ENCODE results near the gene PRKAG2. TPM values are rescaled to one million over a fixed set of nuclear protein-coding genes. Genes with fewer than 3 reads are reported as not detected.

Gene PRKAG2
- total and polyA plus RNA-seq, 2 experiments from 2014 or later: 9.1 to 14.9 TPM

DNA sequence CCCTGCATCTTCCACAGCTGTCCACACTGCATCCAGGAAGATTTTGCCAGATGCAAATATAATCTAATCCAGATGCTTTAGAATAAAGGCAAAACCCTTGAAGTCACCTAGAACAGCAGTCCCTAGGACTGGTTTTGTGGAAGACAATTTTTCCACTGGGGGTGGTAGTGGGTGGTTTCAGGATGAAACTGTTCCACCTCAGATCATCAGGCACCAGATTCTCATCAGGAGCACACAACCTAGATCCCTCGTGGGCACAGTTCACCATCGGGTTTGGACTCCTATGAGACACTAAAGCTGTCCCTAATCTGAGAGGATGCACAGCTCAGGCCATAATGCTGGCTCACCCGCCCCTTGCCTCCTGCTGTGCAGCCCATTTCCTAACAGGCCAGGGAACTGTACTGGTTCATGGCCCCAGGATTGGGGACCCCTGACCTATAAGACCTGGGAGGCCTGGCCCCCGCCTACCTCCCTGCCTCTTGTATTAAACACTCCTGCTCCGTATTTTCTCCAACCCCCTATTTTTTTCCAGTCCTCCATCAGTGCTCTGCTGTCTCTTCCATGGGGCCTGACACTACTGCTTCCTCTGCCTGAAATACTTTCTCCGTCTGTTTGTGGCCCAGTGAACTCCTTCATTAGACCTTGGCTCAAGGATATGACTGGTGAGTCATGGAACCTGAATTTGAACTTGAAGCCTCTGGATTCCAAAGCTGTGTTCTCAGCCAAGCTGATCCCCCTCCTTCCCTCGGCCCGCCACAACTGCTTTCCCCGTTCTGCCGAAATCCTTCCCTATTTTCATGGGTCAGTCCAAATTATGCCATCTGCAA, 277.3 kb downstream of the PRKAG2 start:
- no peaks in the 10 kb centered on the region for H3F3A ChIP-seq (replicated peaks; ENCODE audit: low read depth)
- no peak overlapping the region for H2AFZ ChIP-seq
- no peaks in the 10 kb centered on the region for H3K9me2 ChIP-seq (ENCODE audit: insufficient read depth)
- H3K36me3 Mint-ChIP-seq (ENCODE audit: low read depth): peaks cover 3% of the 10 kb centered on the region; the same call in 1 of the 3 replicates
- no peak overlapping the region for H3K4me3 Mint-ChIP-seq
- H3K4me1 ChIP-seq (ENCODE audit: insufficient read depth): no peaks in the 10 kb centered on the region
- DNase-seq (ENCODE audit: low spot score) (no peak), ATAC-seq (no peak; the same call in 2 of the 3 replicates)
- 0 out of 2 replicates have a peak, but pooled peaks cover 8% of the 10 kb centered on the region for H3K79me2 ChIP-seq (replicated peaks; ENCODE audit: insufficient read depth)
- no peaks in the 10 kb centered on the region for H3K9me3 Mint-ChIP-seq
- H3K27ac Mint-ChIP-seq: no peak overlapping the region
- H3K27me3 ChIP-seq (ENCODE audit: insufficient read depth): no peaks in the 10 kb centered on the region
- H3K27me3 Mint-ChIP-seq (ENCODE audit: insufficient read depth, low read depth, poor library complexity): peaks cover 3% of the 10 kb centered on the region
- H4K20me1 ChIP-seq (replicated peaks; ENCODE audit: insufficient read depth): 0 out of 2 replicates have a peak, but pooled peaks cover 5% of the 10 kb centered on the region
- peaks cover 4% of the 10 kb centered on the region for H3K4me1 Mint-ChIP-seq
- H3K4me3 ChIP-seq: no peak overlapping the region
- H3K4me2 ChIP-seq: no peak overlapping the region
- H3K36me3 ChIP-seq (ENCODE audit: insufficient read depth): no peaks in the 10 kb centered on the region
- no peak overlapping the region for H3K27ac ChIP-seq (ENCODE audit: low read depth)
- TF ChIP-seq, protein P1, sequence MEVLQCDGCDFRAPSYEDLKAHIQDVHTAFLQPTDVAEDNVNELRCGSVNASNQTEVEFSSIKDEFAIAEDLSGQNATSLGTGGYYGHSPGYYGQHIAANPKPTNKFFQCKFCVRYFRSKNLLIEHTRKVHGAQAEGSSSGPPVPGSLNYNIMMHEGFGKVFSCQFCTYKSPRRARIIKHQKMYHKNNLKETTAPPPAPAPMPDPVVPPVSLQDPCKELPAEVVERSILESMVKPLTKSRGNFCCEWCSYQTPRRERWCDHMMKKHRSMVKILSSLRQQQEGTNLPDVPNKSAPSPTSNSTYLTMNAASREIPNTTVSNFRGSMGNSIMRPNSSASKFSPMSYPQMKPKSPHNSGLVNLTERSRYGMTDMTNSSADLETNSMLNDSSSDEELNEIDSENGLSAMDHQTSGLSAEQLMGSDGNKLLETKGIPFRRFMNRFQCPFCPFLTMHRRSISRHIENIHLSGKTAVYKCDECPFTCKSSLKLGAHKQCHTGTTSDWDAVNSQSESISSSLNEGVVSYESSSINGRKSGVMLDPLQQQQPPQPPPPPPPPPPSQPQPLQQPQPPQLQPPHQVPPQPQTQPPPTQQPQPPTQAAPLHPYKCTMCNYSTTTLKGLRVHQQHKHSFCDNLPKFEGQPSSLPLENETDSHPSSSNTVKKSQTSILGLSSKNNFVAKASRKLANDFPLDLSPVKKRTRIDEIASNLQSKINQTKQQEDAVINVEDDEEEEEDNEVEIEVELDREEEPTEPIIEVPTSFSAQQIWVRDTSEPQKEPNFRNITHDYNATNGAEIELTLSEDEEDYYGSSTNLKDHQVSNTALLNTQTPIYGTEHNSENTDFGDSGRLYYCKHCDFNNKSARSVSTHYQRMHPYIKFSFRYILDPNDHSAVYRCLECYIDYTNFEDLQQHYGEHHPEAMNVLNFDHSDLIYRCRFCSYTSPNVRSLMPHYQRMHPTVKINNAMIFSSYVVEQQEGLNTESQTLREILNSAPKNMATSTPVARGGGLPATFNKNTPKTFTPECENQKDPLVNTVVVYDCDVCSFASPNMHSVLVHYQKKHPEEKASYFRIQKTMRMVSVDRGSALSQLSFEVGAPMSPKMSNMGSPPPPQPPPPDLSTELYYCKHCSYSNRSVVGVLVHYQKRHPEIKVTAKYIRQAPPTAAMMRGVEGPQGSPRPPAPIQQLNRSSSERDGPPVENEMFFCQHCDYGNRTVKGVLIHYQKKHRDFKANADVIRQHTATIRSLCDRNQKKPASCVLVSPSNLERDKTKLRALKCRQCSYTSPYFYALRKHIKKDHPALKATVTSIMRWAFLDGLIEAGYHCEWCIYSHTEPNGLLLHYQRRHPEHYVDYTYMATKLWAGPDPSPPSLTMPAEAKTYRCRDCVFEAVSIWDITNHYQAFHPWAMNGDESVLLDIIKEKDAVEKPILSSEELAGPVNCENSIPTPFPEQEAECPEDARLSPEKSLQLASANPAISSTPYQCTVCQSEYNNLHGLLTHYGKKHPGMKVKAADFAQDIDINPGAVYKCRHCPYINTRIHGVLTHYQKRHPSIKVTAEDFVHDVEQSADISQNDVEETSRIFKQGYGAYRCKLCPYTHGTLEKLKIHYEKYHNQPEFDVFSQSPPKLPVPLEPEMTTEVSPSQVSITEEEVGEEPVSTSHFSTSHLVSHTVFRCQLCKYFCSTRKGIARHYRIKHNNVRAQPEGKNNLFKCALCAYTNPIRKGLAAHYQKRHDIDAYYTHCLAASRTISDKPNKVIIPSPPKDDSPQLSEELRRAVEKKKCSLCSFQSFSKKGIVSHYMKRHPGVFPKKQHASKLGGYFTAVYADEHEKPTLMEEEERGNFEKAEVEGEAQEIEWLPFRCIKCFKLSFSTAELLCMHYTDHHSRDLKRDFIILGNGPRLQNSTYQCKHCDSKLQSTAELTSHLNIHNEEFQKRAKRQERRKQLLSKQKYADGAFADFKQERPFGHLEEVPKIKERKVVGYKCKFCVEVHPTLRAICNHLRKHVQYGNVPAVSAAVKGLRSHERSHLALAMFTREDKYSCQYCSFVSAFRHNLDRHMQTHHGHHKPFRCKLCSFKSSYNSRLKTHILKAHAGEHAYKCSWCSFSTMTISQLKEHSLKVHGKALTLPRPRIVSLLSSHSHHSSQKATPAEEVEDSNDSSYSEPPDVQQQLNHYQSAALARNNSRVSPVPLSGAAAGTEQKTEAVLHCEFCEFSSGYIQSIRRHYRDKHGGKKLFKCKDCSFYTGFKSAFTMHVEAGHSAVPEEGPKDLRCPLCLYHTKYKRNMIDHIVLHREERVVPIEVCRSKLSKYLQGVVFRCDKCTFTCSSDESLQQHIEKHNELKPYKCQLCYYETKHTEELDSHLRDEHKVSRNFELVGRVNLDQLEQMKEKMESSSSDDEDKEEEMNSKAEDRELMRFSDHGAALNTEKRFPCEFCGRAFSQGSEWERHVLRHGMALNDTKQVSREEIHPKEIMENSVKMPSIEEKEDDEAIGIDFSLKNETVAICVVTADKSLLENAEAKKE (CRISPR knock-in tag; IDR thresholded peaks at IDR 0.05): no peak
- no peak for TF ChIP-seq REST (IDR thresholded peaks at IDR 0.05; ENCODE audit: unreplicated experiment)
- TF ChIP-seq, protein P2, sequence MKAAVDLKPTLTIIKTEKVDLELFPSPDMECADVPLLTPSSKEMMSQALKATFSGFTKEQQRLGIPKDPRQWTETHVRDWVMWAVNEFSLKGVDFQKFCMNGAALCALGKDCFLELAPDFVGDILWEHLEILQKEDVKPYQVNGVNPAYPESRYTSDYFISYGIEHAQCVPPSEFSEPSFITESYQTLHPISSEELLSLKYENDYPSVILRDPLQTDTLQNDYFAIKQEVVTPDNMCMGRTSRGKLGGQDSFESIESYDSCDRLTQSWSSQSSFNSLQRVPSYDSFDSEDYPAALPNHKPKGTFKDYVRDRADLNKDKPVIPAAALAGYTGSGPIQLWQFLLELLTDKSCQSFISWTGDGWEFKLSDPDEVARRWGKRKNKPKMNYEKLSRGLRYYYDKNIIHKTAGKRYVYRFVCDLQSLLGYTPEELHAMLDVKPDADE (IDR thresholded peaks at IDR 0.05): no peak
- TF ChIP-seq CTCF (conservative IDR thresholded peaks at IDR 0.05; ENCODE audit: low read depth in 2 of 2): no peak
- TF ChIP-seq JUNB (IDR thresholded peaks at IDR 0.05; ENCODE audit: unreplicated experiment): no peak
- TF ChIP-seq ZNF331 (CRISPR knock-in tag; IDR thresholded peaks at IDR 0.05; ENCODE audit: low read depth): no peak
- TF ChIP-seq CREB1 (CRISPR knock-in tag; IDR thresholded peaks at IDR 0.05; ENCODE audit: low read depth): no peak
- no peak for TF ChIP-seq EZH2phosphoT487 (IDR thresholded peaks at IDR 0.05; ENCODE audit: unreplicated experiment)
- no peak for TF ChIP-seq ZNF114 (CRISPR knock-in tag; IDR thresholded peaks at IDR 0.05)
- TF ChIP-seq NANOG (IDR thresholded peaks at IDR 0.05; ENCODE audit: borderline replicate concordance): no peak
- no peak for TF ChIP-seq POLR2AphosphoS5 (IDR thresholded peaks at IDR 0.05; ENCODE audit: low read depth)
- TF ChIP-seq EZH2 (IDR thresholded peaks at IDR 0.05; ENCODE audit: low read depth, unreplicated experiment): no peak
- TF ChIP-seq STAT1 (IDR thresholded peaks at IDR 0.05; ENCODE audit: unreplicated experiment): no peak
